Gastroesophageal sphincter (tissue), 4 donors: ENCODE measurements around the gene PPME1. TPM values are rescaled to one million over a fixed set of nuclear protein-coding genes. Genes with fewer than 3 reads are reported as not detected.

Experiments
- ATAC-seq: fragments of 150-250 bp; one replicate; pipeline ENCODE4 v1.9.1; 2016; ENCODE audit warnings: mild to moderate bottlenecking, moderate library complexity
- H3K27ac ChIP-seq, 4 donors: fragments of 200-600 bp; sonication (generic) in 3 of 4; 1 replicate in 3 of 4; 2 replicates in 1 of 4; pipeline ENCODE4 v1.5.1; 2016 to 2019
- H3K27me3 ChIP-seq: fragments of 200-600 bp; sonication (generic); one replicate; pipeline ENCODE4 v1.5.1; 2019
- H3K36me3 ChIP-seq, 2 donors: fragments of 200-600 bp; sonication (generic); one replicate each; pipeline ENCODE4 v1.5.1; 2019; ENCODE audit warnings: control low read depth in 1 of 2
- H3K4me1 ChIP-seq, 3 donors: fragments of 200-600 bp; sonication (generic); 1 replicate in 2 of 3; 2 replicates in 1 of 3; pipeline ENCODE4 v1.5.1; 2016 to 2019; ENCODE audit warnings: control low read depth in 2 of 3
- H3K4me3 ChIP-seq, 2 donors: fragments of 200-600 bp; sonication (generic); one replicate each; pipeline ENCODE4 v1.5.1; 2019; ENCODE audit warnings: mild to moderate bottlenecking in 1 of 2, moderate library complexity in 1 of 2
- H3K9me3 ChIP-seq, 3 donors: fragments of 200-600 bp; sonication (generic); one replicate each; pipeline ENCODE4 v1.5.1; 2017 to 2019; ENCODE audit warnings: control low read depth in 2 of 3
- EP300 ChIP-seq: sonication (generic); formaldehyde crosslinking; IDR thresholded peaks from one replicate; pipeline ENCODE4 v1.6.1; 2017; ENCODE audit warnings: antibody characterized with exemption, mild to moderate bottlenecking
- POLR2A ChIP-seq, 2 donors: fragments of 450-650 bp; IDR thresholded peaks; one replicate each; pipeline ENCODE4 v1.6.1; 2017; ENCODE audit warnings: antibody characterized with exemption in 2 of 2, mild to moderate bottlenecking in 2 of 2, moderate library complexity in 1 of 2
- POLR2AphosphoS5 ChIP-seq: sonication (generic); formaldehyde crosslinking; IDR thresholded peaks from one replicate; pipeline ENCODE4 v1.6.1; 2017; ENCODE audit warnings: antibody characterized with exemption
- WGBS, 2 donors: methylation state at CpG; one replicate each; pipeline ENCODE4 v1.1.5; 2018; ENCODE audit warnings: low coverage in 1 of 2; 5-methylcytosine and 5-hydroxymethylcytosine counted together
- total RNA-seq, 4 donors: library from RNA; depleted of rRNA; stranded (reverse); fragments of >200 nt; gene quantifications; one replicate each; pipeline ENCODE4 v1.1.0, GENCODE V29; 2016
- TF ChIP-seq, protein P1 (sequence below), 4 experiments: fragments of 200-600 bp in 2 of 4; fragments of 450-650 bp in 2 of 4; sonication (generic) in 1 of 4; IDR thresholded peaks; one replicate each; pipeline ENCODE4 v1.5.1; 2017 to 2019; ENCODE audit warnings: antibody characterized with exemption in 4 of 4, mild to moderate bottlenecking in 2 of 4, moderate library complexity in 2 of 4

Gene PPME1
- total RNA-seq, 4 donors from 2014 or later = 27.1 to 45.3 (median 32.0) TPM

DNA sequence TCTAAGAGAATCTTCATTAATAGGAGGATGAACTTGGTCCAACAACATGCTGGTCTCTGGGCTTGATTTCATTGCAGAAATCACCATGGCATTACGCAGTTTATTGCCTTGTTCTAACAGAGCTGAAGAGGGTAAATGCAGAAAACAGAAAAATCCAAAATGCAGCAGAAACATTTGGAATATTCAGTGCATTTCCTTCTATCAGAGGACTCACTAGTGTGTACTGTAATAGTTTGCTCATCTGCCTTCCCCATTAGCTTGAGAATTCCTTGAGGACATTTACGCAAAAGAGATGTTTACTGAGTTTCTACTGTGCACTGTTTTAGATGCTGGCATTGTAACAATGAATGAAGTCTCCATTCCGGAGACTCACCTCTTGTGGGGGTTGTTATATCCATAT, 37.7 kb upstream of the PPME1 start:
- no peaks in the 10 kb centered on the region for H3K9me3 ChIP-seq
- peaks cover 0 to 7% (median 3%) of the 10 kb centered on the region in 3 donors for H3K4me1 ChIP-seq
- H3K27me3 ChIP-seq = no peaks in the 10 kb centered on the region
- peaks cover 0 to 63% of the 10 kb centered on the region in 2 donors for H3K36me3 ChIP-seq
- 89 to 91% methylated on average over 3 of the region's 3 CpGs for WGBS, 2 donors
- no peak overlapping the region for H3K4me3 ChIP-seq
- TF ChIP-seq, protein P1, sequence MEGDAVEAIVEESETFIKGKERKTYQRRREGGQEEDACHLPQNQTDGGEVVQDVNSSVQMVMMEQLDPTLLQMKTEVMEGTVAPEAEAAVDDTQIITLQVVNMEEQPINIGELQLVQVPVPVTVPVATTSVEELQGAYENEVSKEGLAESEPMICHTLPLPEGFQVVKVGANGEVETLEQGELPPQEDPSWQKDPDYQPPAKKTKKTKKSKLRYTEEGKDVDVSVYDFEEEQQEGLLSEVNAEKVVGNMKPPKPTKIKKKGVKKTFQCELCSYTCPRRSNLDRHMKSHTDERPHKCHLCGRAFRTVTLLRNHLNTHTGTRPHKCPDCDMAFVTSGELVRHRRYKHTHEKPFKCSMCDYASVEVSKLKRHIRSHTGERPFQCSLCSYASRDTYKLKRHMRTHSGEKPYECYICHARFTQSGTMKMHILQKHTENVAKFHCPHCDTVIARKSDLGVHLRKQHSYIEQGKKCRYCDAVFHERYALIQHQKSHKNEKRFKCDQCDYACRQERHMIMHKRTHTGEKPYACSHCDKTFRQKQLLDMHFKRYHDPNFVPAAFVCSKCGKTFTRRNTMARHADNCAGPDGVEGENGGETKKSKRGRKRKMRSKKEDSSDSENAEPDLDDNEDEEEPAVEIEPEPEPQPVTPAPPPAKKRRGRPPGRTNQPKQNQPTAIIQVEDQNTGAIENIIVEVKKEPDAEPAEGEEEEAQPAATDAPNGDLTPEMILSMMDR (IDR thresholded peaks at IDR 0.05) = no peak
- no peak for TF ChIP-seq POLR2AphosphoS5
- no peak for TF ChIP-seq EP300
- TF ChIP-seq POLR2A (IDR thresholded peaks at IDR 0.05) = no peak
- no peak overlapping the region for H3K27ac ChIP-seq
- ATAC-seq = no peak

DNA sequence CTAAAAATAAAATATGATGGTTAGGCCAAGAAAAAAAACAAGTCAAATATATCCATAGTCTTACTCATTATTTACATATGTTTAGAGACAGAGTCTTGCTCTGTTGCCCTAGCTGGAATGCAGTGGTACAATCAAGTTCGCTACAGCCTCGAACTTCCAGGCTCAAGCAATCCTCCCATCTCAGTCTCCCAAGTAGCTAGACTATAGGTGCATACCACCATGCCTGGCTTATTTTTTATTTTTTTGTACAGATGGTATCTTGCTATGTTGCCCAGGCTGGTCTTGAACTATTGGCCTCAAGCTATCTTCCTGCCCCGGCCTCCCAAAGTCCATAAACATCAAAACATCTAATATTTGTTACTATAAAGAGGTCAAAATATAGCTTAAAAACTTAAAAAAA, 36.4 kb upstream of the PPME1 start:
- H3K27ac ChIP-seq = no peak overlapping the region
- no peaks in the 10 kb centered on the region for H3K27me3 ChIP-seq
- no peak for ATAC-seq
- no peak for TF ChIP-seq POLR2A (IDR thresholded peaks at IDR 0.05)
- TF ChIP-seq, protein P1 (IDR thresholded peaks at IDR 0.05) = no peak
- TF ChIP-seq EP300 = no peak
- TF ChIP-seq POLR2AphosphoS5 = no peak
- peaks cover 0 to 54% of the 10 kb centered on the region in 2 donors for H3K36me3 ChIP-seq
- H3K9me3 ChIP-seq = no peaks in the 10 kb centered on the region
- H3K4me1 ChIP-seq = peaks cover 8 to 19% (median 9%) of the 10 kb centered on the region in 3 donors
- H3K4me3 ChIP-seq = no peak overlapping the region
- 85% methylated on average over 3 of the region's 3 CpGs for WGBS, 2 donors

DNA sequence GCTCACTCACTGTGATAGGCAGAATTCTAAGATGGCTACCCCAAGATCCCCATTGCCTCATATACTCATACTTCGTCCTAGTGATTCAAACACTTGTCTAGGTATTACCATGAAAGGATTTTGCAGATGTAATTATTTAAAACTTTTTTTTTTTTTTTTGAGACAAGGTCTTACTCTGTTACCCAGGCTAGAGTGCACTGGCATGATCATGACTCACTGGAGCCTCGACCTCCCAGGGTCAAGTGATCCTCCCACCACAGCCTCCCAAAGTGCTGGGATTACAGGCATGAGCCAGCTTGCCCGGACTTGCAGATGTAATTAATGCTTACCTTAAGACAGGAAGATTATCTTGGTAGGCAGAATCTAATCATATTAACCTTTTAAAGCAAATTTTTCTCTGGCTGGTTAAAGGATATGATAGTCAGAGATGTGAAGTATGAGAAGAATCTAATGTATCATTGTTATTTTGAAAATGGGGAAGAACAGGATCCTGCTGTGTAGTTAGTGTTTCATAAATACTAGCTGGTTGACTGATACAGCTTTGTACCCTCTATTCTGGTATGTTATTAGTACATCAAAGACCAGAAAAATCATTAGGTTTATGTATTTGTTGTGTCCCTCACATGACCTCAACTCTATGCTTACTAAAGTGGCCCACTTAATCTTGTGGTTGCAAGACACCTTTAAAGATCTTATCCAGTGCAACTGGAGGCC, 35.8 kb upstream of the PPME1 start:
- Histone ChIP-seq H3K36me3 (peaks cover 0 to 50% of the 10 kb centered on the region in 2 donors), H3K4me3 (no peak overlapping the region), H3K27ac (no peak overlapping the region), H3K4me1 (peaks cover 8 to 21% (median 9%) of the 10 kb centered on the region in 3 donors), H3K9me3 (no peaks in the 10 kb centered on the region), H3K27me3 (no peaks in the 10 kb centered on the region)
- no peak for ATAC-seq
- 80 to 88% methylated on average over 3 of the region's 3 CpGs for WGBS, 2 donors
- no peak for TF ChIP-seq POLR2A (IDR thresholded peaks at IDR 0.05)
- TF ChIP-seq, protein P1 (IDR thresholded peaks at IDR 0.05) = no peak
- TF ChIP-seq POLR2AphosphoS5 = no peak
- no peak for TF ChIP-seq EP300

GRCh38 chr11:74138021-74138420, 33.1 kb upstream of the PPME1 start:
- H3K27ac ChIP-seq = peak overlapping the region; percentile 73 to 89 (median 84)
- no peaks in the 10 kb centered on the region for H3K27me3 ChIP-seq
- H3K36me3 ChIP-seq = peaks cover 0 to 24% of the 10 kb centered on the region in 2 donors
- H3K4me1 ChIP-seq = peaks cover 8 to 21% (median 9%) of the 10 kb centered on the region in 3 donors
- TF ChIP-seq POLR2A (IDR thresholded peaks at IDR 0.05) (no peak), POLR2AphosphoS5 (no peak), EP300 (no peak)
- TF ChIP-seq, protein P1 (IDR thresholded peaks at IDR 0.05) = no peak
- no peak overlapping the region for H3K4me3 ChIP-seq
- ATAC-seq = no peak
- no peaks in the 10 kb centered on the region for H3K9me3 ChIP-seq
- WGBS, 2 donors = 33 to 36% methylated on average over 2 of the region's 2 CpGs

GRCh38 chr11:74138572-74138971, 32.5 kb upstream of the PPME1 start:
- TF ChIP-seq POLR2A (IDR thresholded peaks at IDR 0.05) (no peak), POLR2AphosphoS5 (peak; percentile 57), EP300 (no peak)
- TF ChIP-seq, protein P1 (IDR thresholded peaks at IDR 0.05) = no peak
- Histone ChIP-seq H3K36me3 (peaks cover 0 to 19% of the 10 kb centered on the region in 2 donors), H3K9me3 (no peaks in the 10 kb centered on the region), H3K4me3 (no peak overlapping the region), H3K27me3 (no peaks in the 10 kb centered on the region), H3K27ac (peak overlapping the region; percentile 73 to 89 (median 84)), H3K4me1 (peaks cover 8 to 21% (median 9%) of the 10 kb centered on the region in 3 donors)
- 23 to 28% methylated on average over 2 of the region's 2 CpGs for WGBS, 2 donors
- ATAC-seq = peak; percentile 91
